ENCODE measurements around the gene XRCC3. TPM values are rescaled to one million over a fixed set of nuclear protein-coding genes. Genes with fewer than 3 reads are reported as not detected.

XRCC3 gene
- polyA plus RNA-seq, 3 donors from 2014 or later = 4.0 to 5.7 (median 5.4) TPM

DNA sequence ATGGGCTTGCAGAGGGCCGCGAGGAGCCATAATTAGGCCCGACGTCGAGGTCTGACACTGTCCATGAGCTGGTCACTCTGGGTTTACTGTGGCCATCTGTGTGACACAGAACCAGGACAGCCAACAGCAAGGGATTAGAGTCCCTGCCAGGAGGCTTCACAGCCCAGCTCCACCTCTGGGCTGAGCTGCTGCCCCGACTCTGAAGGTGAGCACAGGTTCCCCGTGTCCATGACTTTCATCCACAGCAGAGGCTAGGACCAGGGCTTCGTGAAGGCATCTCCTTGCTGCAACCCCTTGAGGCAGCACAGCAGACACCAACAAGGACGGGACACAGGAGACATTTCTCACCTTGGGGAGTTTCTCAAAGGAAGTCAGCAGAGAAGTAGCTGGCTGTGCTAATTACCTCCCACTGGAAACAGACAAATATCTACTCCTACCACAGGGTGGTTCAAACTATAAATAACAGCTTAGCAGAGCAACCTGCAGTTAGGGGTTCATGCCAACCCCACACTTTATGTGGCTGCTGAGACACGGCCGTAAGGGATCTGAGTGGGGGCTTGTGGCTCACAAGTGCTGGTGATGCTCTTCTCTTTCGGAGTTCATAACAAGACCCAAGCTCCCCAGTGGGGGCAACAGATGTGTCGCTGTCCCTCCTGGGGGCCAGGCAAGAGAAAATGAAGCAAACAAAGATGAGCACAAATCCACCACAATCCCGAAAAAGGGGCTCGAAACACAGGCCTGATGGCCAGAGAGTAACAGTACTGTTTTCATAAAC lies 29.6 kb upstream of the XRCC3 start:
- H3K4me1 Mint-ChIP-seq = peaks cover 0 to 9% of the 10 kb centered on the region in 2 donors
- DNase-seq = no peak
- peaks cover 4 to 33% (median 5%) of the 10 kb centered on the region in 3 donors for H3K36me3 Mint-ChIP-seq
- no peaks in the 10 kb centered on the region for H3K9me3 Mint-ChIP-seq
- no peak overlapping the region for H3K27ac Mint-ChIP-seq
- no peak overlapping the region for H3K4me3 Mint-ChIP-seq
- peaks cover 0 to 2% (median 0%) of the 10 kb centered on the region in 3 donors for H3K27me3 Mint-ChIP-seq (ENCODE audit: low read depth in 3 of 3)

DNA sequence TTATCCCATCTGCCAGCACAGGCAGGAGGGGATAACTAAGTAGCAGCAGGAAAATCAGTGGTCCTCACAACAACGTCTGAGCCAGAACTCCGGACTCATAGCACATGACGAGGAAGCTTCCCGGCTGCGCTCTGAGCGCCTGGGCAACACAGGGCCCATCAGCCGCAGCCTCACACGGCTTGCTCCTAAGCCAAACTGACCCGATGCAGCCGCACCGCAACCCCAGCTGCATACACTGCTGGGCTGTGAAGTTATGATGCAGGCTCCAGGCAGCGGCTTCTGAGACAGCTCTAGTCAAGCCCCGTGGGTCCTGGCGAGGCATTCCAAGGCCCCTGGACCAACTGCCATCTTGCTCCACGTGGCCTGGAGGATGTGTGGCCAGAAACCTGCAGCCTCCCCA lies 28.4 kb upstream of the XRCC3 start:
- Mint-ChIP-seq H3K27me3 (ENCODE audit: low read depth in 3 of 3) (peaks cover 0 to 3% (median 0%) of the 10 kb centered on the region in 3 donors), H3K4me3 (no peak overlapping the region), H3K9me3 (no peaks in the 10 kb centered on the region), H3K36me3 (peaks cover 0 to 30% (median 0%) of the 10 kb centered on the region in 3 donors), H3K27ac (no peak overlapping the region), H3K4me1 (peaks cover 0 to 8% of the 10 kb centered on the region in 2 donors)
- DNase-seq = no peak

DNA sequence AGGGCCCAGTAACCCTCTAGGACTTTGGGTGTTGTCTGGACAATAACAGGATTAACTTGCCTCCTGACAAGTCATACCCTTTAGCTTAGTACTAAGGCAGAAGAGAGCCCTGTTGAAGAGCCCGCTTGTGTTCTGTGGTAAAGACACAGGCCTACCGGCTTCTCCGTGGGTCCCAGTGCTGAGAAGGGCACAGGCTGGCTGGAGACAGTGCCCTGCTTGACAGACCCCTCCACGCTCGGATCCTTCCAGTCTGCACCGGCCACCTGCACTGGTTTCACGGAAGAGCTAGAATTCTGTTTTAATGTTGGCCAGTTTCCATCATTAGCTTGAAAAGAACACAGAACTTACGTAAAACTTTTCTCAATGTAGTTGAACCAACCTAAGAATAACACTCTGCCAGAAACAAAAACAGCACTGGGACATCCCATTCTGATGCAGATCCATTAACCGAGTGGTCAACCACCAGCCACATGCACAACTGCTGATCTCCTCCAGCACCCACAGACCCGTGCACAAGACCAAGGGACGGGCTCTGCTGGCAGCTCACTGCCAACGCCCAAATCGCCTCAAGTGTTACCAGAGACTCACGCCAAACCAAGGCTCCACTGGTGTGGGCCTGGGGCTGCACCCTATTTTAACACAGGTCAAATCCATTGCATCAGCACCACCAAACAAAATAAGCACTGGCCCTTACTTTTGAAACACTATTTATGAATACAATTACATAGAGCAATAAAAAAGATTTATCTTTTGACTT lies 27.4 kb upstream of the XRCC3 start:
- Mint-ChIP-seq H3K4me1 (no peaks in the 10 kb centered on the region), H3K9me3 (no peaks in the 10 kb centered on the region), H3K36me3 (peaks cover 0 to 35% (median 10%) of the 10 kb centered on the region in 3 donors), H3K4me3 (no peak overlapping the region), H3K27ac (no peak overlapping the region), H3K27me3 (ENCODE audit: low read depth in 3 of 3) (peaks cover 0 to 3% (median 0%) of the 10 kb centered on the region in 3 donors)
- no peak for DNase-seq

DNA sequence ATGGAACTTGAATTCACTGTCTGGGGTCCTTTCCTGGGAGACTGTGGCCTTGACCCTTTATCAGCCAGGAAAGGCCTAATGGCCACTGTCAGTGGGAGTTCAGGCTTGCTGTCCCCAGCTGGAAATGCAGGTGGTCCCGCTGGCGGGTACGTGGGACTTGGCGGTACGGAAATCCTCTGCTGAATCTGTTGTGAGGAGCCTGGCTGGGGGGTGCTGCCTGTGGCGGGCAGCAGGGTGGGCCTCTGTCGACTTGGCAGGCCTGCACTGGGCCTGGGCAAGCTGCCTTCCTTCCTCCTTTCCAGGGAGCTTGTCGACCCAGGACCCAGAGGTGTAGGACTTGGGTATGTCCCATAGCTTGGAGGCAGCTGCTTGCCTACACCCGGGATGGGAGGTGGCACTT lies 26.6 kb upstream of the XRCC3 start:
- Mint-ChIP-seq H3K4me3 (no peak overlapping the region), H3K9me3 (no peaks in the 10 kb centered on the region), H3K36me3 (peaks cover 0 to 38% (median 11%) of the 10 kb centered on the region in 3 donors), H3K27ac (no peak overlapping the region), H3K4me1 (no peaks in the 10 kb centered on the region), H3K27me3 (ENCODE audit: low read depth in 3 of 3) (peaks cover 0 to 3% (median 0%) of the 10 kb centered on the region in 3 donors)
- no peak for DNase-seq

- no peak overlapping the region for H3K4me3 Mint-ChIP-seq
These were observed 25.9 kb upstream of the XRCC3 start for GRCh38 chr14:103740991-103741689.

GRCh38 chr14:103739793-103740501 lies 24.7 kb upstream of the XRCC3 start:
- Mint-ChIP-seq H3K9me3 (no peaks in the 10 kb centered on the region), H3K4me3 (no peak overlapping the region), H3K27me3 (ENCODE audit: low read depth in 3 of 3) (peaks cover 0 to 2% (median 0%) of the 10 kb centered on the region in 3 donors), H3K4me1 (no peaks in the 10 kb centered on the region), H3K36me3 (peaks cover 0 to 38% (median 11%) of the 10 kb centered on the region in 3 donors), H3K27ac (no peak overlapping the region)
- DNase-seq = no peak

More at GRCh38 chr14:103740991-103741689, 25.9 kb upstream of the XRCC3 start:
- Mint-ChIP-seq H3K9me3 (no peaks in the 10 kb centered on the region), H3K36me3 (peaks cover 0 to 38% (median 11%) of the 10 kb centered on the region in 3 donors), H3K4me1 (no peaks in the 10 kb centered on the region), H3K27me3 (ENCODE audit: low read depth in 3 of 3) (peaks cover 0 to 2% (median 0%) of the 10 kb centered on the region in 3 donors), H3K27ac (no peak overlapping the region)
- DNase-seq = no peak

DNA sequence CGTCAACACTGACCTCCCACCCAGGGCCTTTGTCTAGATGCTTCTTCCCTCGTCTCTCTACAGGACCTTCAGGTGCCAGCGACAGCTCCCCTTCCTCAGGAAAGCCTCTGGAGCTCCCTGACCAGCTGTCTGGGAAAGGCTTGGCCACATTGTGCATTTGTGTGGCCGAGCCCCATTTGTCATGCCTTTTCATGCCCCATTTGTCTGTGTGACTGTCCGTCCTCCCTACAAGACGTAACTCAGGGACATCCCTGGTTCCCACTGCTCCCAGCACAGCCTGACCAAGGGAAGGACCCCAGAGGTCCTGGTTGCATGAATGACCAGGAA lies 24.2 kb upstream of the XRCC3 start:
- Mint-ChIP-seq H3K27ac (no peak overlapping the region), H3K36me3 (peaks cover 0 to 41% (median 11%) of the 10 kb centered on the region in 3 donors), H3K9me3 (no peaks in the 10 kb centered on the region), H3K4me3 (no peak overlapping the region), H3K4me1 (no peaks in the 10 kb centered on the region), H3K27me3 (ENCODE audit: low read depth in 3 of 3) (peaks cover 0 to 2% (median 0%) of the 10 kb centered on the region in 3 donors)
- DNase-seq = no peak

DNA sequence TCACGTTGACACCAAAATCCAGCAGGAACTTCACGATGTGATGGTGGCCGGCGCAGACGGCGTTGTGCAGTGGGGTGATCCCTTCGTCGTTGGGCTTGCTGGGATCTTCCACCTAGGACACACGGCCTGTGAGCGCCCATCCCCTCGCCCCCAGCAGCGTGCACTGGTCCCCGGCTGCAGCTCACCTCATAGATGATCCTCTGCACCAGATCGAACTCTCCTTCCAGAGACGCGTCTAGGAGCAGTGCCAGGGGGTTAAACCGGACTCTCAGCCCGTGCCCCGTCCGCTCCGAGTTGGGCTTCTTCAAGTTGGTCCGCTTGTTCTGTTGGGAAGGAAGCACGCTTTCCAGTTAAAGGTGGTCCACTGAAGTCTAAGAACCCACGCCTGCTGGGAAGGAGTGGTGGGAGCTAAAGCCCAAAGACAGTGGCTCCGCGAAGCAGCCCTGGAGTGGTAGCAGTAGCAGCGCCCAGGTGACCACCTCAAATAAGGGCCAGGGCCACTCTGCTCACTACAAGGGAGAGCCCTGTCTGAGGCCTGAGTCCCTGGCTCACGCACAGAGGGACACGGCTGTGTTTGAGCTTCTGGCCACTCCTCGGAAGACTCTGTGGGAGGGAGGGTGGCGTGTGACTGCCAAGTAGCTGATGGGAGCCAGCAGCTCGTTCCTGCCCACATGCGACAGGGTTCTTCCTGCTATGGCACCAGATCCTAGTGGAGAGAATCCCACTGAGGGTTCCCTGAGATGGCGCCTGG lies 23.6 kb upstream of the XRCC3 start:
- no peaks in the 10 kb centered on the region for H3K4me1 Mint-ChIP-seq
- DNase-seq = no peak
- peaks cover 0 to 2% (median 0%) of the 10 kb centered on the region in 3 donors for H3K27me3 Mint-ChIP-seq (ENCODE audit: low read depth in 3 of 3)
- H3K4me3 Mint-ChIP-seq = no peak overlapping the region
- peaks cover 0 to 39% (median 11%) of the 10 kb centered on the region in 3 donors for H3K36me3 Mint-ChIP-seq
- H3K9me3 Mint-ChIP-seq = no peaks in the 10 kb centered on the region
- no peak overlapping the region for H3K27ac Mint-ChIP-seq

- DNase-seq = no peak
- H3K27me3 Mint-ChIP-seq (ENCODE audit: low read depth in 3 of 3) = peaks cover 0 to 2% (median 0%) of the 10 kb centered on the region in 3 donors
- no peaks in the 10 kb centered on the region for H3K9me3 Mint-ChIP-seq
- H3K27ac Mint-ChIP-seq = no peak overlapping the region
- no peaks in the 10 kb centered on the region for H3K4me1 Mint-ChIP-seq
- H3K4me3 Mint-ChIP-seq = no peak overlapping the region
- H3K36me3 Mint-ChIP-seq = peaks cover 0 to 36% (median 11%) of the 10 kb centered on the region in 3 donors
These were observed 22.9 kb upstream of the XRCC3 start for GRCh38 chr14:103738166-103738565.

- no peak overlapping the region for H3K4me3 Mint-ChIP-seq
- peaks cover 0 to 29% (median 11%) of the 10 kb centered on the region in 3 donors for H3K36me3 Mint-ChIP-seq
These were observed 22.3 kb upstream of the XRCC3 start for GRCh38 chr14:103737432-103738045.

DNA sequence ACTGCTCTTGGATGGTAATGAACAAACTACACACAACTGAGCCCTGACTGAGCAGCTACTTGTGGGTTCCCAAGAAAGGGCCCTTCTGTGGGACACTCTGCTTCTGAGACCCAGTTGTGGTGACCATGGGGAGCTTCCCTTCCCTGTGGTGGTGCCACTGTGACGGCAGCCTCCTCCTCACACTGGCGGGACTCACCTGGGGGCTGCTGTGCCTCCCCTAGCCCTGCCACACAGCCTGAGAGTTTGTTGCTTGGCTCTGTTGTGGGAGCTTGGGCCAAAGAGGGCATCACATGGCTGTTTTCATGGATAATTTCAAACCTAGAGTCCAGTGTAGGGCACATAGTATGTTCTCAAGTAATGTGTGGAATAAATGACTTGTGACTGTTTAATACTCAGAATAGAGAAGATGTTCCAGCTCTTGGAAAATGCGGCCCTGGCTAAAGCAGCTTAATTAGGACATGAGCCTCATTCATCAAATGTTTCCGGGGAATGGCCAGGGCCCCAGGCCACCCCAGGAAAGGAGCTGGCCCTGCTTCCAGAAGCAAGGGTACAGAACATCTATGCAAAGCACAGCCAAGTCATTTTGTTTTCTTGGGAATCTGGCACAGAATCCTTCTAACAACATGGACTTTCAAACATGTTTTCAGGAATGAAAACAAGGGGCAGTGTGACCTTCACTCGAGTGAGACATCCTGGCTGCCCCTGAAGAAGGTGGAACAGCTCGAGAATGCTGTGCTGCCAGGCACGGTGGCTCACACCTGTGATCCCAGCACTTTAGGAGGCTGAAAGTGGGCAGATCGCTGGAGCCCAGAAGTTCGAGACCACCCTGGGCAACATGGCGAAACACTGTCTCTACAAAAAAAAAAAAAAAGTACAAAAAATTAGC lies 21.5 kb upstream of the XRCC3 start:
- Mint-ChIP-seq H3K27me3 (ENCODE audit: low read depth in 3 of 3) (peaks cover 0 to 4% (median 0%) of the 10 kb centered on the region in 3 donors), H3K9me3 (no peaks in the 10 kb centered on the region), H3K4me1 (no peaks in the 10 kb centered on the region), H3K27ac (no peak overlapping the region), H3K36me3 (peaks cover 0 to 25% (median 11%) of the 10 kb centered on the region in 3 donors), H3K4me3 (no peak overlapping the region)
- no peak for DNase-seq

More at GRCh38 chr14:103737432-103738045, 22.3 kb upstream of the XRCC3 start:
- peaks cover 0 to 4% (median 0%) of the 10 kb centered on the region in 3 donors for H3K27me3 Mint-ChIP-seq (ENCODE audit: low read depth in 3 of 3)
- H3K4me1 Mint-ChIP-seq = no peaks in the 10 kb centered on the region
- H3K27ac Mint-ChIP-seq = no peak overlapping the region
- no peaks in the 10 kb centered on the region for H3K9me3 Mint-ChIP-seq
- DNase-seq = no peak

Data from immature natural killer cell (primary cell).